A549 (cell line): ENCODE measurements around the gene ZFPM1. TPM values are rescaled to one million over a fixed set of nuclear protein-coding genes. Genes with fewer than 3 reads are reported as not detected.

Experiments used
- ATAC-seq, 2 experiments: fragments of 200-7000 bp in 1 of 2; fragments of >200 bp in 1 of 2; cut with Nextera tagmentation in 1 of 2; cut with Tn5 transposase in 1 of 2; 3 replicates each; pipeline versions ENCODE4 v1.8.0 to v1.9.1; 2018 to 2020; ENCODE audit warnings: mild to moderate bottlenecking in 1 of 2, moderate library complexity in 1 of 2
- CTCF ChIA-PET: fragments of 300-600 bp; sonication (Branson Sonifier 250); formaldehyde crosslinking; extraction: SDS; loops from one replicate; lab custom pipeline; 2021; ENCODE audit warnings: antibody characterized with exemption, inconsistent platforms; lab: Yijun Ruan, JAX
- POLR2A ChIA-PET: fragments of 350-600 bp; formaldehyde crosslinking; extraction: SDS; loops from one replicate; lab custom pipeline; 2021; ENCODE audit warnings: antibody characterized with exemption, inconsistent platforms; lab: Yijun Ruan, JAX
- DNase-seq, 2 experiments: peaks; one replicate each; pipeline versions ENCODE4 v3.0.0 to v3.0.0-alpha.2; 2011 to 2016; ENCODE audit warnings: low read depth in 1 of 2, low spot score in 1 of 2
- FAIRE-seq: peaks from 2 replicates; lab custom pipeline; 2011; peaks lifted over from hg19 to GRCh38; lab: Jason Lieb, UNC
- H3K27ac ChIP-seq, 2 experiments: fragments of >200 bp; sonication (Bioruptor Twin); formaldehyde crosslinking; 3 replicates each; pipeline ENCODE4 v1.5.1; 2016 to 2017
- H3K4me1 ChIP-seq: fragments of >200 bp; sonication (Bioruptor Twin); formaldehyde crosslinking; 3 replicates; pipeline ENCODE4 v1.6.1; 2016
- H3K4me2 ChIP-seq: fragments of >200 bp; sonication (Bioruptor Twin); formaldehyde crosslinking; 3 replicates; pipeline ENCODE4 v1.6.1; 2016
- H3K4me3 ChIP-seq: fragments of >200 bp; sonication (Bioruptor Twin); formaldehyde crosslinking; 3 replicates; pipeline ENCODE4 v1.5.1; 2016
- H3K9me3 ChIP-seq: fragments of >200 bp; sonication (Bioruptor Twin); formaldehyde crosslinking; 3 replicates; pipeline ENCODE4 v1.6.1; 2016
- EP300 ChIP-seq, 2 experiments: fragments of >200 bp; sonication (Bioruptor Twin); formaldehyde crosslinking; IDR thresholded peaks; 2 replicates in 1 of 2; 3 replicates in 1 of 2; pipeline ENCODE4 v1.6.1; 2016 to 2017
- FOSB ChIP-seq: fragments of 250-450 bp; sonication (Bioruptor Pico); IDR thresholded peaks from 2 replicates; pipeline ENCODE4 v1.5.0; 2020; ENCODE audit warnings: mild to moderate bottlenecking, moderate library complexity
- FOXS1 ChIP-seq: fragments of 250-450 bp; sonication (Bioruptor Pico); IDR thresholded peaks from 2 replicates; pipeline ENCODE4 v1.5.0; 2020; ENCODE audit warnings: mild to moderate bottlenecking, moderate library complexity
- KDM1A ChIP-seq: fragments of 200-600 bp; sonication (generic); IDR thresholded peaks from 2 replicates; pipeline ENCODE4 v1.6.1; 2016; ENCODE audit warnings: low read depth, mild to moderate bottlenecking
- MAFK ChIP-seq: fragments of 450-650 bp; IDR thresholded peaks from 2 replicates; pipeline ENCODE4 v1.6.1; 2014; ENCODE audit not compliant: partially characterized antibody
- NPAS2 ChIP-seq: fragments of 250-450 bp; sonication (Bioruptor Pico); IDR thresholded peaks from 2 replicates; pipeline ENCODE4 v1.8.0; 2022; ENCODE audit warnings: mild to moderate bottlenecking, moderate library complexity, borderline replicate concordance
- RAD21 ChIP-seq, 2 experiments: fragments of >200 bp in 1 of 2; sonication (Bioruptor Twin) in 1 of 2; formaldehyde crosslinking in 1 of 2; IDR thresholded peaks in 1 of 2; conservative IDR thresholded peaks in 1 of 2; 2 replicates in 1 of 2; 3 replicates in 1 of 2; pipeline ENCODE4 v1.6.1; 2012 to 2018; ENCODE audit warnings: inconsistent platforms in 1 of 2
- SREBF2 ChIP-seq: fragments of 450-650 bp; IDR thresholded peaks from 2 replicates; pipeline ENCODE4 v1.6.1; 2014; ENCODE audit warnings: mild to moderate bottlenecking, moderate library complexity
- ZFP36 ChIP-seq: fragments of 450-650 bp; IDR thresholded peaks from 2 replicates; pipeline ENCODE4 v1.6.1; 2014; ENCODE audit warnings: borderline replicate concordance; ENCODE audit not compliant: partially characterized antibody
- WGBS: methylation state at CpG from one replicate; pipeline ENCODE4 v1.1.6; 2017; ENCODE audit errors: missing lambda C conversion rate; 5-methylcytosine and 5-hydroxymethylcytosine counted together
- polyA plus RNA-seq, 4 experiments: library from polyadenylated mRNA; depleted of rRNA in 3 of 4; stranded (reverse); fragments of >200 nt; fragmentation: RNase III in 1 of 4; extraction: RNeasy Plus Mini Kit Qiagen cat#74134 plus additional on column Dnase treatment in 1 of 4; gene quantifications; 2 replicates in 3 of 4; 3 replicates in 1 of 4; pipeline ENCODE4 v1.2.3, GENCODE V29; 2011 to 2017
- TF ChIP-seq, protein P1 (sequence below): fragments of 200-600 bp; sonication (generic); IDR thresholded peaks from 2 replicates; pipeline ENCODE4 v1.6.1; 2016; ENCODE audit warnings: antibody characterized with exemption, mild to moderate bottlenecking, moderate library complexity

The ZFPM1 gene
- polyA plus RNA-seq, 2 of the 4 experiments (the other 2 are of a cell fraction), result 0.36 to 2.5 TPM

DNA sequence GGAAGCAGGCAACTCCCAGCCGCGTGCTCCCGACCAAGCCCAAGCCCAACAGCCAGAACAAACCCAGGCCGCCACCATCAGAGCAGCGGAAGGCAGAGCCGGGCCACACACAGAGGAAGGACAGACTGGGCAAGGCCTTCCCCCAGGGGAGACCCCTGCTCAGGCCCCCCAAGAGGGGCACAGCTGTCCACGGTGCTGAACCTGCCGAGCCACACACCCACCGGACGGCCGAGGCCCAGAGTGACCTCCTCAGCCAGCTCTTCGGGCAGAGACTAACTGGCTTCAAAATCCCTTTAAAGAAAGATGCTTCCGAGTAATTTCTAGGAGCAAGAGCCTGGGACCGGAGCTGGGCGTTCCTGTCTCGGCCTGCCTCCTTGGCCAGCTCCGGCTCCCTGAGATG, 14.1 kb upstream of the ZFPM1 start:
- DNase-seq, result no peak
- no peak for ATAC-seq
- no peak for FAIRE-seq
- Histone ChIP-seq H3K4me2 (no peak overlapping the region), H3K4me3 (no peak overlapping the region), H3K27ac (no peak overlapping the region), H3K4me1 (peaks cover 13% of the 10 kb centered on the region; the same call in 2 of the 3 replicates), H3K9me3 (no peaks in the 10 kb centered on the region)
- TF ChIP-seq RAD21 (conservative IDR thresholded peaks at IDR 0.05 in 1 of 2, IDR thresholded peaks at IDR 0.05 in 1 of 2), result no peak
- TF ChIP-seq, protein P1, sequence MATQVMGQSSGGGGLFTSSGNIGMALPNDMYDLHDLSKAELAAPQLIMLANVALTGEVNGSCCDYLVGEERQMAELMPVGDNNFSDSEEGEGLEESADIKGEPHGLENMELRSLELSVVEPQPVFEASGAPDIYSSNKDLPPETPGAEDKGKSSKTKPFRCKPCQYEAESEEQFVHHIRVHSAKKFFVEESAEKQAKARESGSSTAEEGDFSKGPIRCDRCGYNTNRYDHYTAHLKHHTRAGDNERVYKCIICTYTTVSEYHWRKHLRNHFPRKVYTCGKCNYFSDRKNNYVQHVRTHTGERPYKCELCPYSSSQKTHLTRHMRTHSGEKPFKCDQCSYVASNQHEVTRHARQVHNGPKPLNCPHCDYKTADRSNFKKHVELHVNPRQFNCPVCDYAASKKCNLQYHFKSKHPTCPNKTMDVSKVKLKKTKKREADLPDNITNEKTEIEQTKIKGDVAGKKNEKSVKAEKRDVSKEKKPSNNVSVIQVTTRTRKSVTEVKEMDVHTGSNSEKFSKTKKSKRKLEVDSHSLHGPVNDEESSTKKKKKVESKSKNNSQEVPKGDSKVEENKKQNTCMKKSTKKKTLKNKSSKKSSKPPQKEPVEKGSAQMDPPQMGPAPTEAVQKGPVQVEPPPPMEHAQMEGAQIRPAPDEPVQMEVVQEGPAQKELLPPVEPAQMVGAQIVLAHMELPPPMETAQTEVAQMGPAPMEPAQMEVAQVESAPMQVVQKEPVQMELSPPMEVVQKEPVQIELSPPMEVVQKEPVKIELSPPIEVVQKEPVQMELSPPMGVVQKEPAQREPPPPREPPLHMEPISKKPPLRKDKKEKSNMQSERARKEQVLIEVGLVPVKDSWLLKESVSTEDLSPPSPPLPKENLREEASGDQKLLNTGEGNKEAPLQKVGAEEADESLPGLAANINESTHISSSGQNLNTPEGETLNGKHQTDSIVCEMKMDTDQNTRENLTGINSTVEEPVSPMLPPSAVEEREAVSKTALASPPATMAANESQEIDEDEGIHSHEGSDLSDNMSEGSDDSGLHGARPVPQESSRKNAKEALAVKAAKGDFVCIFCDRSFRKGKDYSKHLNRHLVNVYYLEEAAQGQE, result peak; percentile 40; the same call in 1 of the 2 replicates
- WGBS, result 91% methylated on average over 9 of the region's 17 CpGs
- ChIA-PET CTCF (interaction anchor here (0.5 to 4.0 kb wide), 10 partner anchors 11 to 460 kb away, joined by 3 to 27 read pairs (median 6); no protein-coding TSS in a partner anchor), POLR2A (no interaction called here)

DNA sequence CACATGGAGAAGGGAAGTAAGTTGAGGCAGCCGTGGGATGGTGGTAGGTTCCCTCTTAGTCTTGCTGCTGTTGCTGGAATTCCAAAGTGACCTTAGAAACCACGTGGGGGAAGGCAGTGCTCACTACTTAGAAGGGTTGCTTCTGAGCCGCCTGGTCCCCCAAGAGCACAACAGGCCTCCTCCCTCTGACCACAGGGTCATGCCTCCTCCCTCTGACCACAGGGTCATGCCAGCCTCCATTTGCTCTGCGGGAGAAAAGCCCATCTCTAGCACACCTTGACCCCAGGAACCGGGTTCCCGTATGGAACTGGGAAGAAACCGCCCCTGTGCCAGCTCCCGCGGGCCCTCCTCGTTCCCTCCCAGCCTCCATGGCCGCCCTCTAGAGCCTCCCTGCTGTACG, 13.4 kb upstream of the ZFPM1 start:
- H3K9me3 ChIP-seq, result no peaks in the 10 kb centered on the region
- no peak for TF ChIP-seq NPAS2 (CRISPR knock-in tag)
- peak; percentile 71 for TF ChIP-seq ZFP36
- ChIA-PET CTCF (interaction anchor here (1.6 to 2.9 kb wide), 3 partner anchors 21 to 453 kb away, joined by 4 to 7 read pairs (median 7); no protein-coding TSS in a partner anchor), POLR2A (no interaction called here)
- peaks cover 13% of the 10 kb centered on the region; the same call in 2 of the 3 replicates for H3K4me1 ChIP-seq
- H3K27ac ChIP-seq, result no peak overlapping the region
- no peak overlapping the region for H3K4me2 ChIP-seq
- H3K4me3 ChIP-seq, result no peak overlapping the region
- 84% methylated on average over 12 of the region's 12 CpGs for WGBS
- FAIRE-seq (no peak), ATAC-seq (no peak), DNase-seq (no peak)

DNA sequence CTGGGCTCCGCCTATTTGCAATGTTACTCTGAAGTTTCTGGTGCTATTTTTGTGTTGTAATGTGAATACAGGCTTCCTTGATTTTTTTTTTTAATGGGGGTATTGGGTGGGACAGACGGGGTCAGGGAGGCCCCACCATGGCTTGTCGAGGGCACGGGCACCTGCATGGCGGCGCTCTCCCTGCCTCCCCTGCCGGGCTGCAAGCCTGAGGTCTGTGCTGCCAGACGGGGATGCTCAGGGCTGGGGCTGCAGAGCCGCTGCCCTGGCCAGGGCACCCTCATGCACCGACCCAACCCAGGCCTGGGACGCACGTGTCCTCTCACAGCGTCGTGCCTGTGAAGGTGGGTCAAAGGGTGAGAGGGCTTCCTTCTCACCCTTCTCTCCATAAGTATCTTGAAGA, 13.0 kb upstream of the ZFPM1 start:
- TF ChIP-seq, protein P1, result no peak
- TF ChIP-seq SREBF2 (no peak), FOSB (CRISPR knock-in tag) (no peak), EP300 (IDR thresholded peaks at IDR 0.05) (no peak), KDM1A (no peak), MAFK (no peak), FOXS1 (CRISPR knock-in tag) (no peak)
- no peak for FAIRE-seq
- no peak overlapping the region for H3K4me3 ChIP-seq
- no peak overlapping the region for H3K4me2 ChIP-seq
- no peak for DNase-seq
- peaks cover 13% of the 10 kb centered on the region; the same call in 2 of the 3 replicates for H3K4me1 ChIP-seq
- 82% methylated on average over 14 of the region's 14 CpGs for WGBS
- ChIA-PET POLR2A (no interaction called here), CTCF (no interaction called here)
- H3K27ac ChIP-seq, result no peak overlapping the region
- no peaks in the 10 kb centered on the region for H3K9me3 ChIP-seq
- no peak for ATAC-seq
